Amniotic stem cell (primary cell): ENCODE results near the gene SUCO.

Source experiments
- DNase-seq: peaks from one replicate; lab custom pipeline; 2025; lab: John Stamatoyannopoulos, UW

Gene SUCO

GRCh38 chr1:172647987-172648386 is 115.0 kb downstream of the SUCO start:
- no peak for DNase-seq

- DNase-seq, result no peak
Measured at GRCh38 chr1:172650474-172651193, 117.7 kb downstream of the SUCO start.

- DNase-seq, result no peak
Measured at GRCh38 chr1:172653015-172653709, 120.2 kb downstream of the SUCO start.

- DNase-seq, result peak; percentile 18
Measured at GRCh38 chr1:172654535-172654934, 121.6 kb downstream of the SUCO start.

- DNase-seq, result no peak
Measured at GRCh38 chr1:172656576-172656975, 123.6 kb downstream of the SUCO start.

- no peak for DNase-seq
Measured at GRCh38 chr1:172657586-172657985, 124.6 kb downstream of the SUCO start.

GRCh38 chr1:172658871-172659453 is 126.0 kb downstream of the SUCO start, which contains the start of gene FASLG:
Gene FASLG, plus strand, starts transcription at chr1:172659103. Its CDS starts 99 bp downstream, at chr1:172659202.
- no peak for DNase-seq

GRCh38 chr1:172661107-172661506 is 128.2 kb downstream of the SUCO start:
- no peak for DNase-seq
